GM19468 (cell line): ENCODE results near the gene STRADB.

Source experiments
- ATAC-seq: cut with Tn5 transposase; IDR thresholded peaks from one replicate; pipeline ENCODE4 v1.9.1; 2021; ENCODE audit warnings: mild to moderate bottlenecking, moderate library complexity, moderate number of reproducible peaks; ENCODE audit not compliant: unreplicated experiment; ENCODE audit errors: extremely low read depth

The STRADB gene

GRCh38 chr2:201523506-201523905 lies 72.0 kb downstream of the STRADB start:
- ATAC-seq: no peak
